Stimulated activated CD4-positive, alpha-beta T cell treated with anti-CD3 and anti-CD28 coated beads, Interleukin-1b, Interleukin-23, amount 100 ng/mL, for 1 hour (primary cell): Measurements from ENCODE around the gene CRISP3.
"Not testable (repeated sequence)": the region's sequence is repeated elsewhere in the genome, so short reads cannot be mapped to it uniquely, and the experiment has no call there.

ENCODE experiments used
- DNase-seq, 2 donors: peaks; one replicate each; pipeline ENCODE4 v3.0.0-alpha.2; 2020; ENCODE audit warnings: low read depth in 2 of 2

CRISP3 gene, protein sequence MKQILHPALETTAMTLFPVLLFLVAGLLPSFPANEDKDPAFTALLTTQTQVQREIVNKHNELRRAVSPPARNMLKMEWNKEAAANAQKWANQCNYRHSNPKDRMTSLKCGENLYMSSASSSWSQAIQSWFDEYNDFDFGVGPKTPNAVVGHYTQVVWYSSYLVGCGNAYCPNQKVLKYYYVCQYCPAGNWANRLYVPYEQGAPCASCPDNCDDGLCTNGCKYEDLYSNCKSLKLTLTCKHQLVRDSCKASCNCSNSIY

GRCh38 chr6:49744259-49744658, at the start of gene CRISP3:
Gene CRISP3, minus strand, starts transcription at chr6:49744388. Its CDS starts 21 bp downstream, at chr6:49744367.
- no peak for DNase-seq

- no peak for DNase-seq
Observed at GRCh38 chr6:49790341-49790740, 46.2 kb upstream of the CRISP3 start.

DNA sequence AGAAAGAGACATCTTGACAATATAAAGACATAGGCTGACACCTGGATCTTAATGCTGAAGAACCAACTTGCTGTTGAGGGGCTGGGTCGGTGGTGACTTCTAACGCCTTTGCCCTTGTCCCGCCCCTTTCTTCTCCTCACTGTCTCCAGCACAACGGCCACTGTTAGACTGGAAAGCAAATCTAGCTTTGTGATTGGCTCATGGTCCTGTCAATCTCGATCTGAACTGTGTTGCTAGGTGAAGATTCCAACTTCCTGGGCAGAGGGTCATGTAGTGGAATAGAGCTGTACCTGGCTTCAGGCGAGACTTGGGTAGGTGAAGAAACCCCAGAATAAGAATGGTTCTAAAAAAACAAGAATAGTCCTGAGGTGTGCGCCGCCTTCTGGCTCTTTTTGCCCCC, 43.0 kb upstream of the CRISP3 start, which contains the start of gene PGK2:
Gene PGK2, minus strand, starts transcription at position 110 of the 400 bp plus-strand sequence. Its CDS starts 98 bp downstream, at position 12.
- no peak for DNase-seq

DNA sequence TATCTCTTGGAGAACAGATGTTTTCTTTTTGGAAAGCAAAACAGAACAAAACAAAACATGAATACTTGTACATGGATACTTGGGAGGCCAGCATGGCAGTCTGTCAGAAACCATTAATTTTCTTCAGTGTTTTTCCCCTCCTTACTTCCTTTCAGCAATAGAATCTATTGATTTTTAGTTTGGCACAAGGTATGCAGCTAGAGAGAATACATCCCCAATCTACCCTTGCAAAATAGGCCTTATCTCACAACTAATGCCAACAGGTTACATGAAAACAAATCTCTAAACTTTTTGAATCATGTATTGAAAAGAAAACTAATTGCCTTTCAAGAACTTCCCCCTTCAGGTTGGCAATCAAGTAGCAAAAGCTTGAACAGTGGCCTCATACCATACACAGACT, 40.1 kb upstream of the CRISP3 start:
- no peak for DNase-seq

GRCh38 chr6:49782725-49783124, 38.5 kb upstream of the CRISP3 start:
- DNase-seq, result no peak

GRCh38 chr6:49782293-49782692, 38.1 kb upstream of the CRISP3 start:
- DNase-seq, result no peak

DNA sequence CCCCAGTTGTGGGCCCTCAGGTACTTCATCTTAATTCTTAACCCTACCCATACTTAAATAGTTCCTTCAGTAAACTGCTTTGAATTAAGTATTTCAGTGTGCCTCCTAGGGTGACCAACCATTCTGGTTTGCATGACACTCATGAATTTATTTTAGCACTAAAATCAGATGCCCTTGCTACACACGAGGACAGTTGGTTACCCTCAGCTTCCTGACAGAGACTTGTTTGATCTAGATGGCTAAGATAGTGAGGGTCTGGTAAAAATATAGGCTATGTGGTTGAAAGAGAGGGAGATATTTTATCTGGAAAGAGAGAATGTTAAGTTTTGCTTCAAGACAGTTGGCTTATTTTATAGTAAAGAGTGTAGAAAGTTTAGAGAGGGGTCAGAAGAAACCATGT, 32.3 kb upstream of the CRISP3 start:
- no peak for DNase-seq

GRCh38 chr6:49775043-49775442, 30.9 kb upstream of the CRISP3 start:
- DNase-seq, result no peak

- no peak for DNase-seq
Observed at GRCh38 chr6:49772285-49772684, 28.1 kb upstream of the CRISP3 start.

DNA sequence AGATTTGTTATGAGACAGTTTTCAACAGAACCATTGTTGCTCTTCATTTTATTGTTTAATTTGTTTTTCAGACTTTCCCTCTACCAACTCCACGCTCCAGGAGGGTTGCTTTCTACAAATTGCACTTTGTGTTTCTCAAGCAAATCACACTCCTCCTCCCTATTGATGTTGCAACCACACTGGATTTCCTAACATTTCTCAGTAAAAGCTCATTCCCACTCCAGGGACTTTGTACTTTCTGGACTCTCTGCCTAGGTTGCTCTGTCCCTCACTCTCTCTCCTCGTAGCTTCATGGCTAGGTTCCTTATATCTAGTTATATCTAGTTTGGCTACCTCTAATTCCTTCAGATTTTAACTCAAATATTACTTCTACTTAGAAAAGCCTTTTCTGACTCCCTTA, 22.6 kb upstream of the CRISP3 start:
- no peak for DNase-seq

DNA sequence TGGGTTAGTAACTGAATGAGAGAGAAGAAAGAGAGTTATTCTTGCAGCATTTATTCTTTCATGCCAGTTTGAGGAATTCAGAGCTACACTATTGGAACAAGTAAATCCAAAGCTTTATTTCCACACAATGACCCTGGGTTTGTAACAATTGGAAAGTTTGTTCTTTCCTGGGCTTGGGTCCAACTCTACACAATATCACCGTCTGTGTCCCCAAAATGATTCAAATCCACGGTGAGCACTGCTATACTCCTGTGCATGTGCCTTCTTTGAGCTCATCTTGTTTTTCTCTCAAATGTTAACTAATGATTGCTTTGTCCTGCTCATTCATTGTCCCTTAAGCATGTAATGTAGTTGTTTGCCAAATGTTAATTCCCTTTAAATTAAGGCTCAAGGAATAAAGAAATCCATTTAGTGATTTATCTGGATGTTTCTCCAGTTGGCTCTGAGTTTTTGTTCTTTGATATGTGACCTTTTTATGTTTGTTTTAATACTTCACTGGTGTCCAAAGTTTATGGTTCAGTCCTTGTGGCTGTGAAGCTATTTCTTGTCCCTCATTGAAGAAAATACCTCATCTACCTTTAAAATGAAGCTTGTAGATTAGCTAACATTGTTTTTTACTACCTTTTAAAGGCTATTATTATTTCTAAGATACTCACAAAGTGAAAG, 20.5 kb upstream of the CRISP3 start:
- DNase-seq, result no peak

- DNase-seq, result no peak
Observed at GRCh38 chr6:49743429-49743828, 759 bp downstream of the CRISP3 start.

GRCh38 chr6:49739423-49739822, 4.8 kb downstream of the CRISP3 start:
- no peak for DNase-seq

DNA sequence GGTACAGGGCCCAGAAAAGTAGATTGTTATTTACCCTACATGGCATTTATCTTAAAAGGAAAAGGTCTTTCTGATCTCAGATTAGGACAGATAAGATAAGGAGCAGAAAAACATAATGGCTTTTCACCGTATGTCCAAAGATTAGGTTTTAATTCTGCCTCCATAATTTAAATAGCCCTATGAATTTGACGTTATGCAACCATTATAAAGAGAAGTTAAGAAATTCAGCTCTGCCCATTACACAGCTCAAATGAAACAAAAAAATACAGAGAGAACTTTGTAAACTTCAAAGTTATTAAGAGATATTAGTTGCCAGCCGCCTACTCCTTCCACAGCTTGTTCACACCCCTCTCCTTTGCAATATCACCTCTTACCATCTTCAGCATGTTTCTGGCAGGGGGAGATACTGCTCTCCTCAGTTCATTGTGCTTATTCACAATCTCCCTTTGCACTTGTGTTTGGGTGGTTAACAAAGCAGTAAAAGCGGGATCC, 8.1 kb downstream of the CRISP3 start:
- no peak for DNase-seq

DNA sequence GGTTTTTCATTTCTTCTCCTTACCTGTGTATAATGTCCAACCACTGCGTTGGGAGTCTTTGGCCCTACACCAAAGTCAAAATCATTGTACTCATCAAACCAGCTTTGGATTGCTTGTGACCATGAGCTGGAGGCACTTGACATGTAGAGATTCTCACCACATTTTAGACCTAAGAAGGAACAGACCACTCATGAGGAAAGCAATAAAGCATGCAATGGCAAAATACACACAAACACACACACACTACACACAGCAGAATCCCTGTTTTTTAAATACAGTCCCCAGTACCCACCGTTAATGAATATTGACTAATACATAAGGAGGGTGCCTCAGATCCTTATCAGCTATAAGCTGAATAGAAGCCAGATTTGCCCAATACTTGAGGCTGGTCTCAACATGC, 10.5 kb downstream of the CRISP3 start:
- DNase-seq, result no peak

DNA sequence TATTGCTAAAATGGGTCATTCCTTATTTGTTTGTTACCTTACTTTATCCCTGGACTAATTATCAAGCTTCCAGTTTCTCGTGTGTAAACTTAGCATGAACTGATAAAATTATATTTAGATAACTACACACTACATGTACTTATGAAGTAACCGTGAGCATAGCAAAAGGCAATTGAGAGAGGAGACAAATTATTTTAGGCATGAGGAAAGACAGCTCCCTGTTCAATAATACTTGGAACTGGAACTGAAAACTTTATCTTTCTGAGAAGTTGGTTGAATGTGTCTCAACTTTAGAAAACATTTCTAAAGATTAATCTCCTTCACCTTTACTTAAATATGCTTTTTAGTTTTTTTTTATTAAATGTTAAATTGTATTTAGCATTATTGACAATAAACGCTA, 11.4 kb downstream of the CRISP3 start:
- DNase-seq, result no peak

GRCh38 chr6:49730251-49730650, 13.9 kb downstream of the CRISP3 start:
- no peak for DNase-seq

- DNase-seq, result not testable (repeated sequence)
Observed at GRCh38 chr6:49723917-49724316, 20.3 kb downstream of the CRISP3 start.

DNA sequence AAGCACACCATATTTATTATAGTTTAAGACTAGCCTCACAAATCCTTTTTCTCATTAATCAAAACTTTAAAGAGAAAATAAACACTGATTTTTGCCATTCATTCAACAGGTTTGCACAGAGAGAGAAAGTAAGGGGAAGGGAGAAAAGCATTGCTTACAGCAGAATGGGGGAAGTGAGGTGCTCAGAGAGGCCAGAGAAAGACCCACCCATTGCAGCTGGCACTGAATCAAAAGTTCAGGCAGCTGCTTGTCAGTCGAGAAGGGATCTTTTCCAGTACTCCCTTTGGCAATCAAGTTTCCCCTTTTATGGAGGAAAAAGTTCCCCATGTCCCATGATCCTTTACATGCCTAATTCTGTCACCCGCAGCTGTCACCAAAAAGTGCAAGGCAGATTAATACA, 22.9 kb downstream of the CRISP3 start:
- DNase-seq, result no peak

DNA sequence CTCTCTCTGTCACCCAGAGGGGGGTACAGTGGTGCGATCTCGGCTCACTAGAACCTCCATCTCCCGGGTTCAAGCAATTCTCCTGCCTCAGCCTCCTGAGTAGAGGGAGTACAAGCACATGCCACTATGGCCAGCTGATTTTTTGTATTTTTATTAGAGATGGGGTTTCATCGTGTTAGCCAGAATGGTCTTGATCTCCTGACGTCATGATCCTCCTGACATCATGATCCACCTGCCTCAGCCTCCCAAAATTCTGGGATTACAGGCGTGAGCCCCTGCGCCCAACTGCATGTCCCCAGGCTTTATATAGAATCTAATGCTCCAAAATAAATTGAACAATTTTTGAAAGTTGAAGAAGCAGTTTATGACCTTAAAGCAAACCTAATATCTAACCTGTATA, 23.8 kb downstream of the CRISP3 start:
- DNase-seq, result no peak

DNA sequence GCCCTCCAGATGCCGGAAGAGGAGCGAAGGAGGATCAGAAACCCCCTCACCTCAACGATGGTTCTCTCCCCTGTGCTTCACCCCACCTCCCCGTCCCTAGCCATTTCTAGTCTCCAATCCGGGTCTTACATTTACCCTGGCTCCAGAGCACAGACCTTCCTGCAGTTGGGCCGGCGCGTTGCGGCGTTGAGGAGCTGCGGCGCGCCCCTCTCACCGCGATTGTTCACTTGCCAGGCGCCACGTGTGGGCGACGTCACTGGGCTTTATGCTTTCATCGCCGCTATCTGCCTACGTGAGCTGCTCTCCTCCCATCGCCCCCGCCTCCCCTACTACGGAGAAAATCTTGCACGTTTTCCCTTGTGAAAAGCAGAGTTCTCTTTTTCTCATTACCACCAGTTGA, 30.8 kb downstream of the CRISP3 start, which contains the start of gene CRISP2:
Gene CRISP2, minus strand, starts transcription at position 198 of the 400 bp plus-strand sequence. CDS start 4,347 bp downstream, outside the sequence.
- no peak for DNase-seq

DNA sequence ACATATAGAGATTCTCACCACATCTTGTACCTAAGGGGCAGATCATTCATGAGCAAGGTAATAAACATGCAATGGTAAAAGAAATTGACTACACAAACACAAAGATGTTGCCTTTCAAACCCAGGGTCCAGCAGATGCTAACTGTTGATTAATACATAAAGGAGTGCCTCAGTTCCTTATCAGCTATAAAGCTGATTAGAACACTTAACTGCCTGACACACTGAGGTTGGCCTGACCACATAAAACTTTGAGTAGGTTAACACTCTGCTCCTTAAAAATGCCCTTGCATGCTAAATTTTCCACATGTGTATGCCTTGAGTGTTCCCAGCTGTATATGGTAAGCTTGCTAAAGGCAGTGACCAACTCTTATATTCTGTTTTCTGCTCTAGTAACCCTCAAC, 45.7 kb downstream of the CRISP3 start:
- DNase-seq, result no peak

- DNase-seq, result no peak
Observed at GRCh38 chr6:49693512-49693911, 50.7 kb downstream of the CRISP3 start.
